AML-193 (cell line): ENCODE data around the gene CEP112.
"Not testable (repeated sequence)": the region's sequence is repeated elsewhere in the genome, so short reads cannot be mapped to it uniquely, and the experiment has no call there.

Experiments used
- DNase-seq, 2 experiments: peaks; one replicate each; lab custom pipeline; 2025; lab: John Stamatoyannopoulos, UW

Gene CEP112

DNA sequence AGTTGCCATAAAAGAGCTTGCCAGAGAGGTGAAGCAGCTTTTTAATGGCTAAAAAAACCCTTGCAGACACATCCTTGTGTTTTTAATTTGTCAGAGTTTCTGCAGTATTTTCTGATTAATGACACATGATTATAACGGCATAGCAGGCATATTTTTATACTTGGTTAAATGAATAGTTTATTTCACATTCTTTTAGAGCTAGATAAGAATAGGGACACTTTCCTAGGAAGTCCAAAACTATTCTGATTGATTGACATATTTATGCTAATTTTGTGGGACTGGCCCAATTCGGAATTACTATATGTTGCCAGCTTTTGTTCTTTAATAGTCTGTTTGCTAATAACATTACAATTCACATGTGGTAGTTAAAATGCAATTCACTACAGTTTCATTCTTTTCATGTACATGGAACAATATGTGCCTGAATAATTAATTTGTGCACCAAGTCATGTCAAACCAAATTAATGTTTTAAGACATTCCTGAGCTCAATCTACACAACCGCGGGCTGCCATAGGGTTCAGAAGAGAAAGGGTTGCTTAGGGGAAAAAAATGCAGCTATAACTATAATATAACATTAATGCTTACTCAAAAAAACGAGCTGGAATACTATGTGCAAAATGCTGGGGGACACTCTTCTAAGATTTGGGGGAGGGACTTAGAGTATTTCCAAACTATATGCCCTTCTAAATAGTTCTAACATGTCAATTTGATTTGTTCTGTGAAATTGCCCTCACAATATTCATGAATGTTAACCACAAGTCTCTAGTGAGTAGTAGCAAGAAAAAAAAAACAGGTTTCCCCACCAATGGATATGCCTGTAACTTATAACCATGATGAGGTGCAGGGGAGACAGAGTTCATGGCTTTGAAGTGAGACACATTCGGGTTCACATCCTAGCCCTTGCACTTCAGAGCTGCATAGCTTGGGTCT is 305.4 kb downstream of the CEP112 start:
- no peak for DNase-seq

DNA sequence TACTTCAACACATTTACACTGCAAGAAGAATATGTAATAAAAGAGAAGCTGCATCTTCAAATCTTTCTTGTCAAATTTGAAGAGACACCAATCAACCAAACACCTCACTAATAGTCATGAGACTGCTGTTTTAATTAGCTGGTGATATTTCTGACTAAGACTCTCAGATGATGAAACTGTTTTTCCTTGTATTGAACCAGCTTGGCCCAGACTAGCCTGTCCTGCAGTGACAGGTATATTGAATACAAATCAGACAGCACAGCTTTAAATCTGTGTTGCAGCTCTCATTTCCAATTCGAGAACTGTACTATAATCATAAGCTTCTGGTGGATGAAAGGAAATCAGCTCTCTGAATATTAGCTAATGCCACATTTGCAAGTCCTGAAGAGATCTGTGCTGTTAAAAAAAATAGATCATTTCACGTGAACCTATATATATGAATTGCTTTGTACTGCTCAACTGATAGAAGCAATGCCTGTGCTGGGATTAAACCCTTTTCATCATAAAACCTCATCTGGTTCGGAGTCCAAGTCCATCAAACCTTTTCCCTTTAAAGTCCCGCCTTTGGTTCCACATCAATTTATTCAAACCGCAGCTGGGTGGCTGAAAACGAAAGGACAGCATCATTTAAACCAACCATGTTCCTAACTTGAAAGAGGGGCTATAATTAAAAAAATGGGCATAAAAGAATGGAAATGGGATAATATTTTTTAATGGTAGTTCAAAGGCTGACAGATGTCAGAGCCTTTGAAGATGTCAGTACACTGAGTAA is 306.2 kb downstream of the CEP112 start:
- no peak for DNase-seq

DNA sequence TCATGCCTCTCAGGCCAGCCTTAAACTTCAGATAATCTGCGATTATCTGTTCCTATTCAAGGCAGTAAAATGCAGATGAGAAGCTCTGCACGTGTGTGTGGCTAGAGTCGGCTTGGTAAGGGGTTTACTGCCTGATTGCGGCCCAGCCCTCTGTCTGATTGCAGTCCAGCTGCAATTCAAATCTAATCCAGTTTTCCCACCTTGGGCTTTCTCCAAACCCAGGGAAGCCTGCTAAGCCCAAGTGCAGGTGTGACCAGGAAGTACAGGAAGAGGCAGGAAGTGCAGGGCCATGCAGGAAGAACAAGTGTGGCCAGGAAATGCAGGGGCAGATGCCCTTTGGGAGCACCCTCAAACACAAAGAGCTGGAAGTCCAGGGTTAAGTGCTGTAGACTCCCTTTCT is 314.9 kb downstream of the CEP112 start:
- DNase-seq: no peak

DNA sequence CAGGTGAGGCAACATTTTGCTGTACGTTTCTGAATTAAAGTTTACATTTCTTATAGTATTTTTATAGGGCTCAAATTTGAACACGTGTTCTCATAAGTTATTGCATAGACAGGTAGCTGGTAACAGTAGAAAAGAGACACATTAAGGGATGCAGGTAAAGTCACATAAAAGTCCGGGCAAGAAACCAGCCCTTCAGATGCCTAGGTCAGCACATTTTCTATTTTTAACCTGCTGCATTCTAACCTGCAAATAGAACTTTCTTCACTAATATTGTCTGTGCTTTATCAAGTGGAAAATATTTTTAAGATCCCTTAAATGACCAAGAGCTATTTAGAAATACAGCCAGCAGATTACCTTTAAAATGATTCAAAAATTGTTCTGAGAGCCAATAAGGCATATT is 323.1 kb downstream of the CEP112 start:
- DNase-seq: no peak

DNA sequence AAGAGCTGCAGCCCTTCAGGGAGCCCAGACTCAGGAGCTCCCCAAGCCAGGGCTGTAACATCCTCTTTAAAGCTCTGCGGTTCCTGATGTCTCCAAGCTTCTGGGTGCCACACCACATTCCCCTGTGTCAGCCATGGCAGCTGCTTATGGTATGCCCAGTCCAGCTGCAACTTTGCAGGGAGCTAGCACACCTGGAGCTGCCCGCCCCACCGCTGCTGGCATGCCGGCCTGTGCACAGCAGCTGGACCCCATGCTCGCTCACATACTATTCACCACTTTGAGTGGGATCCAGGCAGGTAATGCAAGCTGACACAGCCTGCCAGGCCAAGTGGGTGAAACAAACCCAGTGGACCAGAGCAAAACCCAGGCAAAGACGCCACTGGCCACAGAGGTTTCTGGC is 324.9 kb downstream of the CEP112 start:
- no peak for DNase-seq

DNA sequence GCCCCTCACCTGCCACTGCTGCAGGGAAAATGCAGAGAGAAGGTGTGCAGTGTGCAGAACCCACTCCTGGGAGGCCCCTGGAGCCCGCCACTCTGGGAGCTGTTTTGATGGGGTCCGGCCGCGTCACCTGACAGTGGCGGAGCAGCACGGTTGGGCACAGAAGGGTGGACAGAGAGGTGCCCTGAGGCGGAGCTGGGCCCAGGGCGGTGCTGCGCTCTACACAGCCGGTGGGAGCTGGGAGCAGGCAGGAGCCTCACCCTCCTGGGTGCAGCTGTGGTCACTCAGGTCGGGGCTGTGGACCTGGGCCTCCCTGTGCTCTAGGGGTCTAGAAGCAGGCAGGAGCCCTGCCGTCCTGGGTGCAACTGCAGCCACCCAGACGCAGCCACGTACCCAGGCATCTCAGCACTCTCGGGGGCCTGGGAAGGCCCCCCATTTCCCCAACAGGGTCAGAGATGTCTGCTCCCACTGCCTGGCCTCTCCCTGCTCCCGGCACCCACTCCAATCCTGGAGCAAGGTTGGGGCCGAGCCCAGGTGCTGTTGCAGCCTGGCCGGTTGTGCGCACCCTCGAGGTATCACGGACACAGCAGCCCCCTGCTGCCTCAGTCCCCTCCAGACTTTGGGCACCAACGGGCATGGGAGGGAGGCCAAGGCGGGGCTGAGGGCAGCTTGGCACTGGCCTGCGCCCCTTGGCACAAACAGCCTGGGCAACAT is 326.1 kb downstream of the CEP112 start:
- DNase-seq: no peak

DNA sequence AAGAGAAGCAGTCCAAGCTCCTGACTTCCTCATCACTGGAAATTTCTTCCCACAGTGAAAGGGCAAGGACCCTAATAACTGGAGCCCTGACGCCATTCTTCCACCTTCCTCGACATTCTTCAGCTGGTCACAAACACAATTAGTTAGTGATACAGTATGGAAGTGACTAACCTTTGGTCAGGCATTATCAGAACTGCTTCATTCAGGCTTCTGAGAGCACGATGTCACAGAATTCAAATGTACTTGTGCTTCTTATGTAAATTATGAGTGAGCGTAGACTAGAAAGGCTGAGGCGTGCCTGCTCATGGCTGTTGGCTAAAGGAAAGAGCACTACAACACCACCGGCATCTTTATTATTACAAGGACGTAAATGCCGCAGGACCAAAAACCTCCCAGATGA is 327.5 kb downstream of the CEP112 start:
- DNase-seq: no peak

DNA sequence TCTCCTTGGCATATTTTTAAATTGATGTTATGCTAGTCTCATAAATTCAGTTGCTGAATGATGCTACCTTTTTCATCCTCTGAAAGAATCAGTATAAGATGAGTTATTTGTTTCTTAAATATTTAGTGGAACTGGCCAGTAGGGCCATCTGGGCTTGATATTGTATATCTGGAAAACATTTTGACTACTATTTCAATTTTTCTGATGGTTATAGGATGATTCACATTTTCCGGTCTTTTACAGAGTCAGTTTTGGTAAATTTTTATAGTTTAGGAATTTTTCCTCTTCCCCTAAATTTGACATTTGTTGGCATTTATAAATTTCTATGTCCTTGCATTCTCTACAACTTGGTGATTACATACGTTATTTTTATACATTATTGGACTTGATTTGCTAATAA is 334.2 kb downstream of the CEP112 start:
- no peak for DNase-seq

DNA sequence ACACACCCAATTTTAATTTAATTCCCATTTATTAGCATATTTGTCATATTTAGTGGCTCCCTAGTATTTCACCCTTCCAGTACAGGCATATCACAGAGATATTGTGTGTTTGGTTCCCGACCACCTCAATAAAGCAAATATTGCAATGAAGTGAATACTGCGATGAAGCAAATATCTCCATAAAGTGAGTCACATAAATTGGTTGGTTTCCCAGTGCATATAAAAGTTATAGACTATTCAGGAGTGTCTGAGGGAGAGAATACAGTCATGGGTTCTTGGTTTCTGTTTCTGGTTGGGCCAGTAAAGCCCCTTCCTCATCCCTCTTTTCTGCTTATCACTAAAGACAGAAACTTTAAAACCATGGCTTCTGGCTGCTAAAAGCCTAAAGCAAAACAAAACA is 335.1 kb downstream of the CEP112 start:
- DNase-seq: no peak

DNA sequence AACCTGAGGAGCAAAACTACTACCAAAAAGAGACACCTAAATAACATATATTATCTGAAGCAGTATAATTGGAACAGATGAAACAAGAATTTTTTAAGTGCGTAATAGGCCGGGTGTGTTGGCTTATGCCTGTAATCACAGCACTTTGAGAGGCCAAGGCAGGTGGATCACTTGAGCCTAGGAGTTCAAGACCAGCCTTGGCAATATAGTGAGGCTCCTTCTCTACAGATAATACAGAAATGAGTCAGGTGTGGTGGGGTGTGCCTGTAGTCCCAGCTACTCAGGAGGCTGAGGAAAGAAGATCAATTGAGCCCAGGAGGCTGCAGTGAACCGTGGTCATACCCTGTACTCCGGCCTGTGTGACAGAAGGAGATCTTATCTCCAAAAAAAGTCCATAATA is 336.3 kb downstream of the CEP112 start:
- no peak for DNase-seq

DNA sequence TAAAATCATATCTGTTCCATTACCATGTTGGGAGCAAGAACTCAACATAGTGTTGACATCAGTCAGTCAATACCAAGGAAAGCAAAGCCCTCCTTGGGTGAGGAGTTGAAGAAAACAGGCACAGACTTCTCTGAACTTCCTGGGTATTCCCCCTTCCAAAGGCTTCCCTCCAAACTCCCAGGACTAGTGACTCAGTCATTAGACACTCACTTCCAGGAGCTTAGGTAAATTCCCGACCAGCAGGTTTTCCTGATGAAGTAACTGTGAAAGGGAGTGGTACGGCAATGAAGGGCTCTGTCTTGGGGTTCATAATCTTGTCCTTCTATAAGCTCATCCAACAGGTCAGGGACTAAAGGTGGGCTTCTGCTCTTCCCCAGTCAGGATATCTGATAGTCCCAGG is 336.7 kb downstream of the CEP112 start:
- no peak for DNase-seq

DNA sequence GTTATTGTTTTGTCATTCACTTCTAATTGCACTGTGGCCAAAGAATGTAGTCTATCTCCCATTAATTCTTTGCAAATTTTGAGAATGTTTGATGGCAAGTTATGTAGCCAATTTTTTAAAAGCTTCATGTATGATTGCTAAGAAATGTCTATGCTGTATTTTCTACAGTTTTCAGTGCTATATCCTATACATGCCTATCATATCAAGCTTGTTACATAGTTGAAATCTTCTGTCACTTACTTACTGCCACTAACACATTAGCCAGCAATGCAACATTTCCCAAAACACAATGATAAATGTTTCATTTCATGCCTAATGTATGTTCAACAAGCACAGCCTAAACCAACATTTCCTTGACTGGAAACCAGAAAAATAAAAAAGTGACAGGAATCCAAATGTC is 338.1 kb downstream of the CEP112 start:
- no peak for DNase-seq

DNA sequence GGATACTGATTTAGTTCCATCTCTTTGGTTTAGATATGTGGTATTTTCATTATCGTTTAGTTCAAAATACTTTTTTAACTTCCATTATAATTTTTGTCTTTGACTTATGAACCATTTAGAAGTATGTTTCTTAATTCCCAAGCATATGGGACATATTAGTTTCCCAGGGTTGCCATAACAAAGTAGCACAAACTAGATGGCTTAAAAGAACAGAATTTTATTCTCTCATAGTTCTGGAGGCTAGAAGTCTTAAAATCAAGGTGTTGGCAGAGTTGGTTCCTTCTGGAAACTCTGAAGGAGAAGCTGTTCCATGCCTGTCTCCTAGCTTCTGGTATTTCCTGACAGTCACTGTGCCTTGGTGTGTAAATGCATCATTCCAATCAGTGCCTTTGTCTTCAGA is 339.0 kb downstream of the CEP112 start:
- DNase-seq: no peak

DNA sequence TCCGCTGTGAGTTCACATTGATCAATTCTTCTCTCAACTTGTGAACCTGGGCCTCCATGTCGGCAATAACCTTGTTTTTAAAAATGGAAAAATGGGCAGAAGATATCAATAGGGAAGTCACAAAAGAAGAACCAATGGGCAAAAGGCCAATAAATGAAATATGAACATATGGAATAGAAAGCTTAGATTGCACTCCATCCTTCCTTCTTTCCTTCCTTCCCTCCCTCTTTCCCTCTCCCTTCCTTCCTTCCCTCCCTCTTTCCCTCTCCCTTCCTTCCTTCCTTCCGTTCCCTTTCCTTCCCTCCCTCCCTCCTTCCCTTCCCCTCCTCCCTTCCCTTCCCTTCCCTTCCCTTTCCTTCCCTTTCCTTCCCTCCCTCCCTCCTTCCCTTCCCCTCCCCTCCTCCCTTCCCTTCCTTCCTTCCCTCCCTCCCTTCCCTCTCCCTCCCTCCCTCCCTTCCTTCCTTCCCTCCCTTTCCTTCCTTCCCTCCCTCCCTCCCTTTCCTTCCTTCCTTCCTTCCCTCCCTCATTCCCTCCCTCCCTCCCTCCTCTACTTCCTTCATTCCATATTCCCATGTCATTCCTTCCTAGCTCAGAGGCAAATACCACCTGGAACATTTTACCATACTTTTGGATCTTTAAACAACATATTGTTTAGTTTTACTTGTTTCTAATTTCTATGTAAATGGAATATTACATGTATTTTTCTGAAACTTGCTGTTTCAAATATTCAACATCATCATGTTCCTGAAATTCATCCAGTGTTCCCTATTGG is 339.8 kb downstream of the CEP112 start:
- DNase-seq: no peak

DNA sequence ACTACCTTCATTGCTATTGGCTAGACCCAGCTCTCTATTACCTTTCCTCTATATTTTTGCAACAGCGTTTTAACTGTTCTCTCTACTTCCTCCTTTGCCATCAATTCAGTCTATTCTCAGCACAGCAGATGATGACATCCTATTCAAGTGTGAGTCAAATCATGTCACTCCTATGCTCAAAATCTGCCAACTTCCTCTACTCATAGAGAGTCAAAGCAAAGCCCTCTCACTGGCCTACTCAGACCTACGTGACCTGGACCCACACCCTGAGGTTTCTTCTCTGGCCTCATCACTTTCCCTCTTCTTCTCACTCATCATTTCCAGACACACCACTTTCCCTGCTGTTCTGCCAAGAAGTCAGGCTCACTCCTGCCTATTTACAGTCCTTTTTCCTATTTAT is 341.4 kb downstream of the CEP112 start:
- peak in 1 of 2 experiments; percentile 20 for DNase-seq

DNA sequence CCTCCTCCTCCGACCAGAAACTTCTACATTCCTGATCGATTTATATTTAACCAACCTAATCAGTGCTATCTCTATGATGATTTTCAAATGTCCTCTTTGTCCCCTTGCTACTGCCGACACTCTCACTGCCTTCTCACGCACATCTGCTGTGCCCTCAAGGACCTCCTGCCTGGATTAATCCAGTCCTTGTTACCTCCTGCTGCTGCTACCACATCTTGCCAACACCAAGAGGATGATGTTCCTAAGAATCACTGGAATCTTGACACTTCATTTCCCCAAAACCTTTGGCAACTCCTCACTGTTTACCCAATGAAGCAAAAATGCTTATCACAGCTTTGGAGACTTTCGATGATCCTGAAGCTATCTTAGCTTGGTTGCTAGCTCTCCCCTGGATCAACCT is 343.2 kb downstream of the CEP112 start:
- DNase-seq: no peak

DNA sequence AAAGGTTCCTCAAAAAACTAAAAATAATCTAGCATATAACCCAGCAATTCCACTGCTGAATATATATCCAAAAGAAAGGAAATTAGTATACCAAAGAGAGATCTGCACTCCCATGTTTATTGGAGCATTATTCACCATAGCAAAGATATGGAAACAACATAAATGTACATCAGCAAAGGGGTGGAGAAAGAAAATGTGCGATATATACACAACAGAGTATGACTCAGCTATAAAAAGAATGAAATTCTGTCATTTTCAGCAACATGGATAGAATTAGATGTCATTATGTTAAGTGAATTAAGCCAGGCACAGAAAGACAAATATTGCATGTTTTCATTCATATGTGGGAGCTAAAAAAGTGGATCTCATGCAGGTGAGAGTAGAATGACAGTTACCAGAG is 350.8 kb downstream of the CEP112 start:
- no peak for DNase-seq

DNA sequence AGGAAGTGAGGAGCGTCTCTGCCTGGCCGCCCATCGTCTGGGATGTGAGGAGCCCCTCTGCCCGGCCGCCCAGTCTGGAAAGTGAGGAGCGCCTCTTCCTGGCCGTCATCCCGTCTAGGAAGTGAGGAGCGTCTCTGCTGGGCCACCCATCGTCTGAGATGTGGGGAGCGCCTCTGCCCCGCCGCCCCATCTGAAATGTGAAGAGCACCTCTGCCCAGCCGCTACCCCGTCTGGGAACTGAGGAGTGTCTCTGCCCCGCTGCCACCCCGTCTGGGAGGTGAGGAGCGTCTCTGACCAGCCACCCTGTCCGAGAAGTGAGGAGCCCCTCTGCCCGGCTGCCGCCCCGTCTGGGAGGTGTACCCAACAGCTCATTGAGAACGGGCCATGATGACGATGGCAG is 354.7 kb downstream of the CEP112 start:
- not testable (repeated sequence) for DNase-seq

DNA sequence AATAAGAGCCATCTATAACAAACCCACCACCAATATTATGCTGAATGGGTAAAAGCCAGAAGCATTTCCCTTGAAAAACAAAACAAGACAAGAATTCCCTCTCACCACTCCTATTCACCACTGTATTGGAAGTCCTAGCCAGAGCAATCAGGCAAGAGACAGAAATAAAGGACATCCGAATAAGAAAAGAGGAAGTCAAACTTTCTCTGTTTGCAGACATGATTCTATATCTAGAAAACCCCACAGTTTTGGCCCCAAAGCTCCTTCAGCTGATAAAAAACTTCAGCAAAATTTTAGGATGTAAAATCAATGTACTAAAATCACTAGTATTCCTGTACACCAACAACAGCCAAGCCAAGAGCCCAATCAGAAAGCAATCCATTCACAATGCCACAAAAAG is 358.7 kb downstream of the CEP112 start:
- DNase-seq: no peak

DNA sequence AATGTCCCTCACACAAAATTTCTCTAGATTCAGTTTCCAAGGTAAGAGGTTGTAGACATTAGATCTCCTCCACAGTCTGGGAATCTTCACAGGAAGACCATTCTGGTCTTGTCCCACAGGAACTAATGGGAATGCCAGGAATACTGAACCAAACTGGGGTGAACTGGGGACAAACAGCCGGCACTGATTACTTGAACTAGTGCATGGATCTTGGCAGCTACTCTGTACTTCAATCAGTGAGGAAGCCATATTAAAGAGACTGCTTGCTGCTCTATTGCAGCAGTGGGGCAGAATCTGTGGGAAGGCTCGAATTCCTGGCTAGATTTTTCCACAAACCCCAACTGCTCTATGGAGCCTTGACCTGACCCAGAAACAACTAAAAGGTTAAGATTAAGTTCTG is 361.6 kb downstream of the CEP112 start:
- DNase-seq: no peak

DNA sequence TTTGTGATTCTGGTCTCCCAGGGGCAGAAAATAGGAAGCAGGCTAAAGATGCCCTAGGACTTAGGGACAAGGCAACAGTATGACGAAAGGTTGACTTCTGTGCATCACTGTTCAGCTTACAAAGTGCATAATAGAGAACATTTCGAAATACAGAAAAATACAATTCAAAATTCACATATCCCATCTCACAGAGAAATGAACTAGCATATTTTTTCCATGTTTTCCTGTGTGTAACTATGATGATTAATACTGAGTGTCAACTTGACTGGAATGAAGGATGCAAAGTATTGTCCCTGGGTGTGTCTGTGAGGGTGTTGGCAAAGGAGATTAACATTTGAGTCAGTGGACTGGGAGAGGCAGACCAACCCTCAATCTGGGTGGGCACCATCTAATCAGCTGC is 365.4 kb downstream of the CEP112 start:
- DNase-seq: not testable (repeated sequence)

DNA sequence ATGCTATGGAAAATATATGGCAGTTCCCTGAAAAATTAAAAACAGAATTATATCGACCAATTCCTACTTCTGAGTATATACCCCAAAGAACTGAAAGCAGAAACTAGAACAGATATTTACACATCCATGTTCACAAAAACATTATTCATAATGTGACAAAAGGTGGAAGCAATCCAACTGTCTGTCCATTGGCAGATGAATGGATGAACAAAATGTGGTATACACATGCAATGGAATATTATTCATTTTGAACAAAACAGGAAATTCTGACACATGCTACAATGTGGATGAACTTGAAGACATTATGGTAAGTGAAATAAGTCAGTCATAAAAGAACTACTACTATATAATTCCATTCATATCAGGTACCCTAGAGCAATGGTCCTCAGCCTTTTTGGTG is 367.0 kb downstream of the CEP112 start:
- DNase-seq: no peak
